Measurements from ENCODE around the gene MFNG. TPM values are rescaled to one million over a fixed set of nuclear protein-coding genes. Genes with fewer than 3 reads are reported as not detected.
"Not testable (repeated sequence)": the region's sequence is repeated elsewhere in the genome, so short reads cannot be mapped to it uniquely, and the experiment has no call there.

MFNG gene
- total RNA-seq, 1 donor from 2014 or later: 22.3 TPM

GRCh38 chr22:37481347-37481907 is 4.8 kb downstream of the MFNG start:
- DNase-seq (ENCODE audit: low spot score) (no peak), ATAC-seq (no peak)
- intact Hi-C loops (cut with DNase I): no loop called here

- ATAC-seq: no peak
- no peak for DNase-seq (ENCODE audit: low spot score)
- intact Hi-C loops (cut with DNase I): no loop called here
These were observed 5.5 kb downstream of the MFNG start for GRCh38 chr22:37480387-37481346.

- ATAC-seq (no peak), DNase-seq (ENCODE audit: low spot score) (no peak)
- intact Hi-C loops (cut with DNase I): no loop called here
These were observed 7.0 kb downstream of the MFNG start for GRCh38 chr22:37479196-37479595.

GRCh38 chr22:37476389-37477329 is 9.5 kb downstream of the MFNG start:
- DNase-seq (ENCODE audit: low spot score) (no peak), ATAC-seq (no peak)

GRCh38 chr22:37474447-37475090 is 11.6 kb downstream of the MFNG start:
- ATAC-seq: no peak
- DNase-seq (ENCODE audit: low spot score): no peak
- intact Hi-C loops (cut with DNase I): no loop called here

More at GRCh38 chr22:37476389-37477329, 9.5 kb downstream of the MFNG start:
- intact Hi-C loops (cut with DNase I): no loop called here

- intact Hi-C loops (cut with DNase I): no loop called here
- no peak for DNase-seq (ENCODE audit: low spot score)
- no peak for ATAC-seq
These were observed 12.7 kb downstream of the MFNG start for GRCh38 chr22:37473437-37473946.

- ATAC-seq (no peak), DNase-seq (ENCODE audit: low spot score) (no peak)
- intact Hi-C loops (cut with DNase I): no loop called here
These were observed 13.7 kb downstream of the MFNG start for GRCh38 chr22:37472418-37473006.

- intact Hi-C loops (cut with DNase I): no loop called here
- ATAC-seq (no peak), DNase-seq (ENCODE audit: low spot score) (no peak)
These were observed 14.3 kb downstream of the MFNG start for GRCh38 chr22:37471727-37472417.

GRCh38 chr22:37470087-37470445 is 16.1 kb downstream of the MFNG start:
- no peak for ATAC-seq
- intact Hi-C loops (cut with DNase I): no loop called here
- no peak for DNase-seq (ENCODE audit: low spot score)

GRCh38 chr22:37469416-37470086 is 16.6 kb downstream of the MFNG start:
- ATAC-seq (no peak), DNase-seq (ENCODE audit: low spot score) (no peak)
- intact Hi-C loops (cut with DNase I): no loop called here

GRCh38 chr22:37468201-37468695 is 17.9 kb downstream of the MFNG start:
- ATAC-seq; intact Hi-C loops (cut with DNase I): not testable (repeated sequence)

GRCh38 chr22:37467391-37467955 is 18.7 kb downstream of the MFNG start:
- ATAC-seq (no peak), DNase-seq (ENCODE audit: low spot score) (no peak)
- intact Hi-C loops (cut with DNase I): no loop called here

More at GRCh38 chr22:37468201-37468695, 17.9 kb downstream of the MFNG start:
- not testable (repeated sequence) for DNase-seq (ENCODE audit: low spot score)

- no peak for ATAC-seq
- DNase-seq (ENCODE audit: low spot score): no peak
- intact Hi-C loops (cut with DNase I): no loop called here
These were observed 22.0 kb downstream of the MFNG start for GRCh38 chr22:37464181-37464580.

- DNase-seq (ENCODE audit: low spot score) (no peak), ATAC-seq (peak; percentile 59)
- intact Hi-C loops (cut with DNase I): no loop called here
These were observed 23.2 kb downstream of the MFNG start for GRCh38 chr22:37462983-37463382.

GRCh38 chr22:37462436-37462835 is 23.7 kb downstream of the MFNG start:
- no peak for DNase-seq (ENCODE audit: low spot score)
- no peak for ATAC-seq
- intact Hi-C loops (cut with DNase I): no loop called here

- intact Hi-C loops (cut with DNase I): no loop called here
These were observed 24.2 kb downstream of the MFNG start for GRCh38 chr22:37461961-37462360.

GRCh38 chr22:37460684-37461083 is 25.5 kb downstream of the MFNG start:
- DNase-seq (ENCODE audit: low spot score) (no peak), ATAC-seq (no peak)
- intact Hi-C loops (cut with DNase I): no loop called here

More at GRCh38 chr22:37461961-37462360, 24.2 kb downstream of the MFNG start:
- DNase-seq (ENCODE audit: low spot score) (no peak), ATAC-seq (no peak)

Data from sciatic nerve (tissue), 2 donors.